Activated CD4-positive, alpha-beta T cell treated with anti-CD3 and anti-CD28 coated beads, Interleukin-2, amount 10 ng/mL, durations not matched to agents 24 days and 14 days (primary cell): ENCODE measurements around the gene PSENEN. TPM values are rescaled to one million over a fixed set of nuclear protein-coding genes. Genes with fewer than 3 reads are reported as not detected.
"Not testable (repeated sequence)": the region's sequence is repeated elsewhere in the genome, so short reads cannot be mapped to it uniquely, and the experiment has no call there.

ENCODE experiments used
- DNase-seq: peaks from one replicate; pipeline ENCODE4 v3.0.0; 2022
- H3K27ac Mint-ChIP-seq: one replicate; pipeline ENCODE4 v1.8.0; 2022; ENCODE audit warnings: mild to moderate bottlenecking, mixed read lengths
- H3K27me3 Mint-ChIP-seq: one replicate; pipeline ENCODE4 v1.8.0; 2022; ENCODE audit warnings: mixed read lengths
- H3K36me3 Mint-ChIP-seq: one replicate; pipeline ENCODE4 v1.8.0; 2022; ENCODE audit warnings: low read depth, mild to moderate bottlenecking, mixed read lengths
- H3K4me1 Mint-ChIP-seq: one replicate; pipeline ENCODE4 v1.8.0; 2021; ENCODE audit warnings: mixed read lengths
- H3K4me3 Mint-ChIP-seq: one replicate; pipeline ENCODE4 v1.8.0; 2022; ENCODE audit warnings: mild to moderate bottlenecking, moderate library complexity, mixed read lengths
- H3K9me3 Mint-ChIP-seq: one replicate; pipeline ENCODE4 v1.8.0; 2021; ENCODE audit warnings: mixed read lengths
- intact Hi-C: fragments of 100-400 bp; cut with micrococcal nuclease; formaldehyde crosslinking; loops from one replicate; pipeline ENCODE4 v1.15.1; 2023
- total RNA-seq: library from RNA; stranded (reverse); gene quantifications from 2 replicates; pipeline ENCODE4 v1.2.3, GENCODE V29; 2022

PSENEN gene
- total RNA-seq, 1 donor from 2014 or later = 46.7 TPM

DNA sequence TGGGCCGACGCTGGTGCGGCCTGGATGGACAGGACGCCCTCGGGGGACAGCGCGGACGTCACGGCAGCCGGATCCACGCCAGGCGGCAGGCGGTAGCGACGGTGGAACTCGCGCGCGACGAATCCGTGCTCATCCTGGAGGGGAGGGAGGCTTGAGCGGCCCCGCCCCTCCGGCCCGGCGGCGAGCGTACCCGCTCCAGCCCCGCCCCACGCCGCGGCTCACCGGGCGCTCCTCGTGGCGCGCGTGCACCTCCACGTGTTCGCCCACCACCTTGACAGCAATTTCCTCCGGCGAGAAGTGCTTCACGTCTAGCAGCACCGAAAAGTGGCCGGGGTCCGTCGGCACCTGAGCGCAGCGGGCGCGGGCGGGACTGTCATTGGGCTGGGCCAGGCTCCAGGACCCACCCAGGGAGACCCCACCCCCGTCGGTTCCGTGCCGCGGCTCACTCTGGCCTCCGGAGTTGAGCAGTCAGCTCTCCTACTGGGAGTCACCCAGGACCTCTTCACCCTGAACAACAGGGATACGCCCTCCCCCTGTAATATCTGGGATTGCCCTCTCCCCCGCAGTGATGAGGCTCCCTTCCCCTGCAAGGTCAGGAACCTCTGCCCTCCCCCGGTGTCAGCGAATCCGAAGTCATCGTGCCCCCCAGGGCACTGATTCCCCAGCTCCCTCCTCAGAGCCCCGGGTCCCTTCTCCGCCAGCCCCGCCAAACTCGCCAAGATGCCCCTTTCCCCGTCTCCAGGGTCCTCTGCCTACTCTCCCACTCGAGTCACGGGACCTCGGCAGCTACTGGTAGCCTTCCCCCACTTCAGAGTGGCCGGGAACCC lies 10.3 kb downstream of the PSENEN start:
- H3K4me1 Mint-ChIP-seq = peaks cover 25% of the 10 kb centered on the region
- peaks cover 26% of the 10 kb centered on the region for H3K36me3 Mint-ChIP-seq
- intact Hi-C loops = loop anchor here (5.0 kb wide), 2 partner anchors 63 to 147 kb away; partner anchors contain the start of genes HCST and NFKBID
- H3K9me3 Mint-ChIP-seq = no peaks in the 10 kb centered on the region
- peak; percentile 86 for DNase-seq
- H3K4me3 Mint-ChIP-seq = peak overlapping the region; percentile 65
- peaks cover 2% of the 10 kb centered on the region for H3K27me3 Mint-ChIP-seq
- H3K27ac Mint-ChIP-seq = peak overlapping the region; percentile 73

DNA sequence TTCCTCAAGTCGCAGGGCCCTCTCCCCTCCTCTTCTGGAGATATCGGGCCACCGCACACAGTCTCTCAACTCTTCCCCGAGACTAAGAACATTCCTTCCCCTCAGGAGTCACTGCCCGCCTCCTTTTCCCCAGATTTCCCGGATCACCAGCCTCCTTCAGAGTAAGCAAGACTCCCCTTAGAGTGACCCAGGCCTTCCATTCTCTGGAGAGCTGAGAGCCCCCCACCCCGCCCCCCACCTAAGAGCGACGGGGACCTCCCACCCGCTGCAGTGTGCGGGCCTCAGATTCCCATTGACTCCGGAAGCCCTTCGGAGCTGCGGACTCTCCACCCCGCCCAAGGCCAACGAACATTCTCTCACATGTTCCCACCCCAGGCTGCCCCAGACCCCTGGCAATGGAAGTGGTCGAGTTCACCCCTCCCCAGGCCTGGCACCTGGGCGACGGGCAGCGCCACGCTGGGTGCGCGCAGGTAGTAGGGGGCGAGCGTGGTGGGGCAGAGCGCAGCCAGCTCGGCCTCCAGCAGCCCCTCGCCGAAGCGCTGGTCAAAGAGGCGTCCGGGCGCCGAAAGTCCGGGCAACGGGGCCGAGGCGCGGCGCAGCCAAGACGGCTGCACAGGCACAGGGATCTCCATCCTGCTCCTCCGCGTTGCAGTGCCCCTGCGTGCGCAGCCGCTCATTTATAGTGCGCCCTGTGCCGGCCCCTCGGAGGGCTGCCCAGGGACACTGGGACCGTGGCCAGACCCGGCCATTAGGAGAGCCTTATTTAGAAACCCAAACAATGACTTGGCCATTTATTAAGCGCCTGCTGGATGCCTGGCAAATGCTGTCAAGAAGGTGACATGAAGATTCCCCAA lies 11.2 kb downstream of the PSENEN start, which contains the start of gene HSPB6:
Gene HSPB6 (minus strand): TSS at position 653 of the 854 bp plus-strand sequence. CDS start 21 bp downstream, at position 632.
- Mint-ChIP-seq H3K27ac (peak within 1 kb of the TSS; percentile 98), H3K9me3 (no peaks in the 10 kb centered on the region), H3K27me3 (peaks cover 2% of the 10 kb centered on the region), H3K4me1 (peaks cover 25% of the 10 kb centered on the region), H3K36me3 (peaks cover 29% of the 10 kb centered on the region), H3K4me3 (peak within 1 kb of the TSS; percentile 95)
- DNase-seq = peak; percentile 60
- intact Hi-C loops = loop anchor here (5.0 kb wide), 2 partner anchors 64 to 146 kb away; partner anchors contain the start of genes HCST and NFKBID

DNA sequence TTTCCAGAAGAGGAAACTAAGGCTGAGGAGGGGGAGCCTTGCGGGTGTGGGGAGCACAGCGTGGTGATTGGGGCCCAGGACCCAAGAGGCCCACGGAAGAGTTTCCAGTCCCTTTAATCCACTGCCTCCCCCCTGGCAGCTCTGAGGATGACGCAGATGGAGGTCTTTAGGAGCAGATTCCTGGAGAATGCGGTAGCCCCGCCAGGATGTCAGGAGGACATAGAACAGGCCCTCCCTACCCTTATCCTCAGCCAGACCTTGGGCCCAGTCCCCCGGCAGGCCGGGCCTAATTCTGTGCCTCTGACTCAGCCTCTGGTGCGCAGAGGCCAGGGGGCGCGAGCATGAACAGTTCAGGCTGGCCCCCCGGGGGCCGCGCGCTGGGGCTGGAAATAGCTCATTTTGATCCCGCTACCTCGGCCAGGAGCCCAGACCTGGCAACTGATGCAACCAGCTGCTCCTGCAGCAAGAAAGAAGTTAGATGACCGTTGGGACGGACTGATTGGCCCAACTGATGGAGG lies 11.8 kb downstream of the PSENEN start:
- DNase-seq = peak; percentile 77
- Mint-ChIP-seq H3K27me3 (peaks cover 2% of the 10 kb centered on the region), H3K36me3 (peaks cover 34% of the 10 kb centered on the region), H3K27ac (peak overlapping the region; percentile 98), H3K4me3 (peak overlapping the region; percentile 95), H3K4me1 (peaks cover 25% of the 10 kb centered on the region), H3K9me3 (no peaks in the 10 kb centered on the region)
- intact Hi-C loops = loop anchor here (5.0 kb wide), 2 partner anchors 65 to 145 kb away; partner anchors contain the start of genes HCST and NFKBID

DNA sequence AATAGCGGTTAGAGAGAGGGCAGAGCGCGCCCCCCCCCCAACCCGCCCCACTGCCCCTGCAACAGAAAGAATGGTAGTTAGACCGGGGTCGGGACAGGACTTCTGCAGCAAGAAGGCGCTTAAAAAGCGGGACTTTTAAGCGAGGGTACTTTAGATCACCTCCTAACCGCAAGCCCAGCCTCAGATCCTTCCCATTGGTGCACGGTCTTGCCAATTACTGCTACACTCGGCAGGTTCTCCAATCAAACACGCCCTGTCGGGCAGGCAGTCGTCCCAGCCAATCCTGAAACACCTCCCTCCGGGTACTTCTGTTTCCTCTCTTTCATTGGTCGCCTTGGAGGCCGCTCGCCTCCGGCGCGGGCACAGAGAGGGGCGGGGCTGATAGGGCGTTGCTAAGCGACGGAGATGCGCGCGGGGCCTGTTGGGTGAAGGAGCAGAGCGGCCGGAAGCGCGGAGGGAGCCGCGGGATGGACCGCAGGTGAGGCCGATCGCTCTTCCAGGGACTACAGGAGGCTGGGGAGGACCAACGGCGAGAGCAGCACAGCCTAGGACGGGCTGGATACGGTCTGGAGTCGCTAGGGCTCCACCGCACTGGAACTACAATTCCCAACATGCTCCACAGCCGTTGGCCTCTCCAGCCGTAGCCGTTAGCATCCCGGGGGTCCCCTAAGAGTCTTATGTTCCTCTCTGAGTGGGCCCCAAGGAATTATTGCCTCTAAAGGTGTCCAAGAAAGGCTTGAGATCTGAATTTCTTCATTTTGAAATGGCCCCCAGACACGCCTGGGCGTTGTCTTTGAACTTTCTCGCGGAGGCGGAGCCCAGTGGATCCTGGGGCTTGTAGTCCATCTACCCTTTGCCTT lies 12.5 kb downstream of the PSENEN start, which contains the start of gene PROSER3:
Gene PROSER3 (plus strand): TSS at position 428 of the 860 bp plus-strand sequence. CDS start 40 bp downstream, at position 468.
- peaks cover 2% of the 10 kb centered on the region for H3K27me3 Mint-ChIP-seq
- intact Hi-C loops = loop anchor here (1.0 to 5.0 kb wide), 5 partner anchors 10 to 144 kb away; partner anchors contain the start of genes ARHGAP33, HCST, LIN37 and NFKBID
- peak within 1 kb of the TSS; percentile 95 for H3K4me3 Mint-ChIP-seq
- peak; percentile 100 for DNase-seq
- peaks cover 34% of the 10 kb centered on the region for H3K36me3 Mint-ChIP-seq
- H3K27ac Mint-ChIP-seq = peak within 1 kb of the TSS; percentile 98
- no peaks in the 10 kb centered on the region for H3K9me3 Mint-ChIP-seq
- H3K4me1 Mint-ChIP-seq = peaks cover 25% of the 10 kb centered on the region

DNA sequence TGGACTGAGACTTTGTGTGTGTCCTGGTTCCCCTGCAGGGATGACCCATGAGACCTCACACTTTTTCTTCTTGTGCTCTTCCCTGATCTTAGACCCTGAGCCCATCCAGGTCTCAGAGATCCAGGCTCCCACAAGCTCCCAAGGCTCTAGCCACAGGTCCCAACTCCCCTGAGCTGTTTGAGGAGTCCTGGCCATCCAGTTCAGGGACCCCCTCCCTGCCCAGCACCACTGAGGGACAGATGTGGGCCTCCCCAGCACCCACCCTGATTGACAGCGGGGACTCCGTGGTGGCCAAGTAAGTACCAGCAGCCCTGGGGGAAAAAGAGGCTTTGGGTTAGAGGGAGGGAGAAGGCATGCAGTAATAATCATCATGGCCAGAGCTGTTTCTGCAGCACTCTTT lies 14.2 kb downstream of the PSENEN start:
- Mint-ChIP-seq H3K4me1 (peaks cover 25% of the 10 kb centered on the region), H3K4me3 (peak overlapping the region; percentile 95), H3K36me3 (peaks cover 32% of the 10 kb centered on the region), H3K27ac (no peak overlapping the region), H3K9me3 (no peaks in the 10 kb centered on the region), H3K27me3 (peaks cover 2% of the 10 kb centered on the region)
- DNase-seq = no peak
- intact Hi-C loops = loop anchor here (5.0 kb wide), 2 partner anchors 67 to 143 kb away; partner anchors contain the start of genes HCST and NFKBID

DNA sequence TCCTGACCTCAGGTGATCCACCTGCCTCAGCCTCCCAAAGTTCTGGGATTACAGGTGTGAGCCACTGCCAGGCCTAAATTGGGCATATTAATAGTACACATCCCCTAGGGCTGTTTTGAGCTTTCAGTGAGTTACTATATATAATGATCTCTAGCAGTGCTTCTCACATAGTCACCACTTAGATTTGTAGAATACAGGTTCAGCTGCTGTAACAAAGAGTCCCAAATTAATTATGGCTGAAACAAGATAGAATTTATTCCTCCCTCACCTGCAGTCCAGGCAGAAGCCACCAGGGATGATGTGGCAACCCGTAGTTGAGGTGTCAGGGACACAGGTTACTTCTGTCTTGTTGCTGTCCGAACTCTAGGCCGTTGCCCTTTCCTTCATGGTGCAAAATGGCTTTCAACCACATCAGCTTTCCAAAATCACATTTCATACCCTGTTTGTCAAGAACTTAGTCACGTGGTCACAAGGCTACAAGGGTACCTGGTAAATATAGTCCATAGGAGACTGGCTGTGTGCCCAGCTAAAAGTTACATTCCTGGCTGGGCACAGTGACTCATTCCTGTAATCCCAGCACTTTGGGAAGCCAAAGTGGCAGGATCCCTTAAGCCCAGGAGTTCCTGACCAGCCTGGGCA lies 15.4 kb downstream of the PSENEN start:
- intact Hi-C loops = no loop called here
- Mint-ChIP-seq H3K4me3 (no peak overlapping the region), H3K9me3 (no peaks in the 10 kb centered on the region), H3K27ac (no peak overlapping the region), H3K27me3 (peaks cover 2% of the 10 kb centered on the region), H3K36me3 (peaks cover 31% of the 10 kb centered on the region), H3K4me1 (peaks cover 19% of the 10 kb centered on the region)
- DNase-seq = no peak

DNA sequence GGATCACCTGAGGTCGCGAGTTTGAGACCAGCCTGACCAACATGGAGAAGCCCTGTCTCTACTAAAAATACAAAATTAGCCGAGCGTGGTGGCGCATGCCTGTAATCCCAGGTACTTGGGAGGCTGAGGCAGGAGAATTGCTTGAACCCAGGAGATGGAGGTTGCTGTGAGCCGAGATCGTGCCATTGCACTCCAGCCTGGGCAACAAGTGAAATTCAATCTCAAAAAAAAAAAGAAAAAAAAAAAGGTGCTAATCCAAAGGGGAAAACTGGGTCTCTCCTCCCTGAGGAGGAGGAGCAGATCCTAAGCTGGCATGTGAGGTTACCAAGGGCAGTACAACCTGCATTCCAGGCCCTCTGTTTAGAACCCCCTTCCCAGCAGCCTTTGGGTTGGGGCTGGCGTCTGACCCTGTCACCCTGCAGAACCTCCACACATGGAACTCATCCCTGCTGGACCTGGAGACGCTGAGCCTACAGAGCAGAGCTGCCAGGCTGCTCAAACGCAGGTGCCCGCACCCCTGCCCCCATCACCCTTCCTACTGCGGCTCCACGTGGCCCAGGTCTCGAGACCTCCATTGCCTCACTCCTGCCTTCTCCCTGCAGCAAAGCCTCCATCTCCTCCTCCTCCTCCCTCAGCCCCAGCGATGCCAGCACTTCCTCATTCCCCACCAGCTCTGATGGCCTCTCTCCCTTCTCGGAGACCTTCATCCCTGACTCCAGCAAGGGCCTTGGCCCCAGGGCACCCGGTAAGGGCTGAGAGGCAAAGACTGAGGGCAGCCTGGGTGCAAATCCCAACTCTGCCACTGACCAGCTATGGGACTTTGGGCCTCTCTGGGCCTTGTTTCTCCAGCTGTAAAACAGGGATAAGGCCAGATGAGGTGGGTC lies 19.2 kb downstream of the PSENEN start:
- intact Hi-C loops = no loop called here
- DNase-seq = no peak
- H3K4me1 Mint-ChIP-seq = peaks cover 2% of the 10 kb centered on the region
- no peaks in the 10 kb centered on the region for H3K27me3 Mint-ChIP-seq
- H3K9me3 Mint-ChIP-seq = no peaks in the 10 kb centered on the region
- H3K36me3 Mint-ChIP-seq = peaks cover 32% of the 10 kb centered on the region
- no peak overlapping the region for H3K27ac Mint-ChIP-seq
- H3K4me3 Mint-ChIP-seq = no peak overlapping the region

DNA sequence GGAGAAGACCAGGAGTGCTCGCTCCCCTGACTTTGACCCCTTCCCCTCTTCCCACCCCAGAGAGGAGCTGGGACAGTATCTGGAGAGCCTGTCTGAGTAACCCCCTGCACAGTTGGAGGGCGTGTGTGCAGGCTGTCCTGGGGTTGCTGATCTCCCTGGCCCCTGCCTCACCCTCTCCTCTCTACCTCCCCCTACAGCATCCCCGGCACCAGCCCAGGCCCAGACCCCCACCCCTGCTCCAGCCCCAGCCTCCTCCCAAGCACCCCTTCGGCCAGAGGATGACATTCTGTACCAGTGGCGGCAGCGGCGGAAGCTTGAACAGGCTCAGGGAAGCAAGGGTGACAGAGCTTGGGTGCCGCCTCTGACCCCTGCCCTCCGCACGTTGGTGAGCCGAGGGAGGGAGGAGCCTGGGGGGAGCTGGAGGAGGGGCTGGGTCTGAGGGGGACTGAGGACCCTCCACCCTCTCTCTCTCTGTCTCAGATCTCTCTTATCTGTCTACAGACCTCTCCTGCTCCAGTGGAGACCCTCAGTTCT lies 21.2 kb downstream of the PSENEN start:
- no peaks in the 10 kb centered on the region for H3K27me3 Mint-ChIP-seq
- H3K9me3 Mint-ChIP-seq = no peaks in the 10 kb centered on the region
- no peaks in the 10 kb centered on the region for H3K4me1 Mint-ChIP-seq
- DNase-seq = no peak
- no peak overlapping the region for H3K4me3 Mint-ChIP-seq
- peaks cover 27% of the 10 kb centered on the region for H3K36me3 Mint-ChIP-seq
- intact Hi-C loops = no loop called here
- H3K27ac Mint-ChIP-seq = no peak overlapping the region

DNA sequence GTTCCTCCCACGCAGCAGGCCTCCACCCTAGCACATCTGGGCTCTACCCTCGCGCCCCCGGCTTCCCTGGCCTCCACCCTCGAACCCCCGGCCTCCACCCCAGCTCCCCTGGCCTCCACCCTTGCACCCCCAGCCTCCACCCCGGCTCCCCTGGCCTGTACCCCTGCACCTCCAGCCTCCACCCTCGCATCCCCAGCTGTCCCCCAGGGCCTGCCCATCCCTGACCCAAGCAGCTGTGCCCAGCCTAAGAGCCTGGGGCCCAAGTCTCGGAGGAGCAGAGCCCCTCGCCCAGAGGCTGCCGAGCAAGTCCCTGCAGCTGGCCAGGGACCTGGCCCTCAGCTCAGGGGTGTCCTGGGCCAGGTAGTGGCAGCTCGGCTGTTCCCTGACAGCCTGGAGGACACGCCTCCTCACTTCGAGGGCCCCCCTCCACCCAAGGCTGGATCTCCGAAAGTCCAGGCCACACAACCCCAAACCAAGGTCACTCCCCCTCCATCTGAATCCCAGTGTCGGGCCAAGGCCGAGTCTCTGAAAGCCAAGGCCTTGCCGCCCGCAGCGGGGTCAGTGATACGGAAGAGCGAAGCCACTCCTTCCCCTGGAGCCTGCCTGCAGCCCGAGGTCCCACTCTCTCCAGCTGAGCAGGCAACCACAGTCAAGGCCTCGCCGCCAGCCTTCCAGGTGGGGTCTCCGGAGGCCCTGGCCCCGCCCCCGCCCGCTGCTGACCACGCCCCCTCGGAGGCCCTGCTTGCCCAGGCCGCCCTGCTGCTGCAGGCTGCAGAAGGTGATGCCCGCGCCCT lies 22.0 kb downstream of the PSENEN start:
- peaks cover 22% of the 10 kb centered on the region for H3K36me3 Mint-ChIP-seq
- H3K27me3 Mint-ChIP-seq = no peaks in the 10 kb centered on the region
- H3K9me3 Mint-ChIP-seq = no peaks in the 10 kb centered on the region
- no peaks in the 10 kb centered on the region for H3K4me1 Mint-ChIP-seq
- no peak overlapping the region for H3K4me3 Mint-ChIP-seq
- H3K27ac Mint-ChIP-seq = no peak overlapping the region
- intact Hi-C loops = no loop called here
- no peak for DNase-seq

DNA sequence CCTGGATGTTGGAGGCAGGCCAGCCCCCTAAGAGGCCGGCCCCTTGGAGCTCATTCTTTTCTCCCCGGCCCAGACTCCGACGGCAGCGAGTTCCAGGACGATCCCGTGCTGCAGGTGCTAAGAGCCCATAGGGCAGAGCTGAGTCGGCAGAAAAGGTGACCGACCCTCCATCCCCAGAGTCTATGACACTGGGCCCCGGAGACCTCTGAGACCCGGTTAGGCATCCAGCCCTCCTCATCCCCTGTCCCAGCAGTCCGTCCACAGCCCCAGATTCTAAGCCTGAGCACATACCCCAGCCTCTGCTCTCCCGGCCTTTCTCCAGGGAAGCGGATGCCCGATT lies 22.6 kb downstream of the PSENEN start:
- Mint-ChIP-seq H3K9me3 (no peaks in the 10 kb centered on the region), H3K27ac (no peak overlapping the region)

DNA sequence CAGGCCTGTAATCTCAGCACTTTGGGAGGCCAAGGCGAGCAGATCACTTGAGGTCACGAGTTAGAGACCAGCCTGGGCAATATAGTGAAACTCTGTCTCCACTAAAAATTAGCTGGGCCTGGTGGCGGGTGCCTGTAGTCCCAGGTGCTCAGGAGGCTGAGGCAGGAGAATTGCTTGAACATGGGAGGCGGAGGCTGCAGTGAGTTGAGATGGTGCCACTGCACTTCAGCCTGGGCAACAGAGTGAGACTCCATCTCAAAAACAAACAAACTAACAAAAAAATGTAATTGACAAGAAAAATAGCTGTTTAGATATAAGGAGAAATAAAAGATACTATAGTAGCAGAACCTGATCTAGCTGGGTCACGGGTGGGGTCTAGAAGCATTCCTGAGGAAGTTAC lies 26.9 kb downstream of the PSENEN start:
- H3K27ac Mint-ChIP-seq, H3K9me3 Mint-ChIP-seq, DNase-seq, H3K4me3 Mint-ChIP-seq, H3K27me3 Mint-ChIP-seq, intact Hi-C loops: not testable (repeated sequence)
- H3K36me3 Mint-ChIP-seq = peaks cover 11% of the 10 kb centered on the region
- peaks cover 23% of the 10 kb centered on the region for H3K4me1 Mint-ChIP-seq

More for the DNA sequence above, 22.6 kb downstream of the PSENEN start:
- intact Hi-C loops = no loop called here
- no peak overlapping the region for H3K4me3 Mint-ChIP-seq
- H3K36me3 Mint-ChIP-seq = peaks cover 22% of the 10 kb centered on the region
- H3K4me1 Mint-ChIP-seq = no peaks in the 10 kb centered on the region
- DNase-seq = no peak
- H3K27me3 Mint-ChIP-seq = no peaks in the 10 kb centered on the region
